Lower leg skin (tissue), 4 donors: Measurements from ENCODE around the gene STAC2. TPM values are rescaled to one million over a fixed set of nuclear protein-coding genes. Genes with fewer than 3 reads are reported as not detected.

ENCODE experiments used
- DNase-seq, 2 donors: peaks; one replicate each; pipeline ENCODE4 v3.0.0-alpha.2; 2019; ENCODE audit warnings: low spot score in 2 of 2
- H3K4me3 ChIP-seq: fragments of 200-600 bp; sonication (generic); 2 replicates; pipeline ENCODE4 v1.5.1; 2017; ENCODE audit warnings: mild to moderate bottlenecking, low read depth; ENCODE audit not compliant: poor library complexity, severe bottlenecking
- POLR2A ChIP-seq, 2 donors: fragments of 450-650 bp; IDR thresholded peaks; one replicate each; pipeline ENCODE4 v1.6.1; 2016 to 2017; ENCODE audit warnings: antibody characterized with exemption in 2 of 2, mild to moderate bottlenecking in 1 of 2, moderate library complexity in 1 of 2
- WGBS, 2 donors: methylation state at CpG; one replicate each; pipeline ENCODE4 v1.1.5; 2018; 5-methylcytosine and 5-hydroxymethylcytosine counted together
- intact Hi-C: fragments of 100-400 bp; cut with DNase I; formaldehyde crosslinking; loops from one replicate; pipeline ENCODE4 v1.15.0; 2023; ENCODE audit warnings: low total_unique reads
- total RNA-seq, 4 donors: library from RNA; depleted of rRNA; stranded (reverse); fragments of >200 nt; gene quantifications; one replicate each; pipeline ENCODE4 v1.1.0, GENCODE V29; 2016
- TF ChIP-seq, protein P1 (sequence below), 3 donors: fragments of 450-650 bp; IDR thresholded peaks; one replicate each; pipeline ENCODE4 v1.5.1; 2016; ENCODE audit warnings: antibody characterized with exemption in 3 of 3, mild to moderate bottlenecking in 3 of 3, moderate library complexity in 2 of 3

The STAC2 gene
- 10 to 100 TPM in 2 of 4 donors, 1 to 10 TPM in 2; 2.3 to 35.6 (median 10.8) TPM for total RNA-seq

DNA sequence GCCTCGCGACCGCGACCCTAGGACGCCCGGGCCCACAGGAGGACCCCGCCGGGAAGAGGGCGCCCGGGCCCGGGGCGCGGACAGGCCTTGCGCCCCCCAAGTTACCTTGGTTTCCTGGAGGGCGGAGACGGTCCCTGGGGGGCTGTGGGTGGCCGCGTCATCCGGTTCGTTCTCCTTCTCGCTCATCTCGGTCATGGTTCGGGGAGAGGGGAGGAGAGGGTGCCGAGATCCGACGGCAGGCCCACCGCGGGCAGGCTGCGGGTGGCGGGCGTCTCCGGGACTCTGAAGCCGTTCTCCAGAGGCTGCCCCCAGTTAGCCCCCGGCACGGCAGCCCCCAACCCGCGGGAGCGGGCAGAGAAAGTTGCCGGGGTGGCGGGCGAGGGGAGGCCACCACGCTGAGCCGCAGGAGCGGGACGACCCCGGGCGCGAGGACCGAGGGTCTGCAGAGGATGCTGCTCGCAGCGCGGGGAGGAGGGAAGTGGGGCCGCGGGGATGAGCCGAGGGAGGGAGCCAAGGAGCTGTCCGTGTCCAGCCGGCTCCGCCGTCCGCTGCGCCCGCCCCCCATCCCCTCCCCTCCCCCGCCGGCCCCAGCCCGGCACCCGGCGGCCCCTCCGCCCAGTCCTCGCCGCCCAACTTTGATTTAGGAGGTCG lies at the start of gene STAC2:
Gene STAC2, minus strand, starts transcription at position 638 of the 651 bp plus-strand sequence. Its CDS starts 443 bp downstream, at position 195.
- intact Hi-C loops, result no loop called here
- 1% methylated on average over 16 to 45 of the region's 71 CpGs for WGBS, 2 donors
- no peak for TF ChIP-seq POLR2A (IDR thresholded peaks at IDR 0.05)
- TF ChIP-seq, protein P1, sequence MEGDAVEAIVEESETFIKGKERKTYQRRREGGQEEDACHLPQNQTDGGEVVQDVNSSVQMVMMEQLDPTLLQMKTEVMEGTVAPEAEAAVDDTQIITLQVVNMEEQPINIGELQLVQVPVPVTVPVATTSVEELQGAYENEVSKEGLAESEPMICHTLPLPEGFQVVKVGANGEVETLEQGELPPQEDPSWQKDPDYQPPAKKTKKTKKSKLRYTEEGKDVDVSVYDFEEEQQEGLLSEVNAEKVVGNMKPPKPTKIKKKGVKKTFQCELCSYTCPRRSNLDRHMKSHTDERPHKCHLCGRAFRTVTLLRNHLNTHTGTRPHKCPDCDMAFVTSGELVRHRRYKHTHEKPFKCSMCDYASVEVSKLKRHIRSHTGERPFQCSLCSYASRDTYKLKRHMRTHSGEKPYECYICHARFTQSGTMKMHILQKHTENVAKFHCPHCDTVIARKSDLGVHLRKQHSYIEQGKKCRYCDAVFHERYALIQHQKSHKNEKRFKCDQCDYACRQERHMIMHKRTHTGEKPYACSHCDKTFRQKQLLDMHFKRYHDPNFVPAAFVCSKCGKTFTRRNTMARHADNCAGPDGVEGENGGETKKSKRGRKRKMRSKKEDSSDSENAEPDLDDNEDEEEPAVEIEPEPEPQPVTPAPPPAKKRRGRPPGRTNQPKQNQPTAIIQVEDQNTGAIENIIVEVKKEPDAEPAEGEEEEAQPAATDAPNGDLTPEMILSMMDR (IDR thresholded peaks at IDR 0.05), result no peak
- no peak within 1 kb of the TSS for H3K4me3 ChIP-seq
- no peak for DNase-seq

GRCh38 chr17:39271546-39271945 lies 45.8 kb upstream of the STAC2 start:
- TF ChIP-seq, protein P1 (IDR thresholded peaks at IDR 0.05), result no peak
- no peak overlapping the region for H3K4me3 ChIP-seq

DNA sequence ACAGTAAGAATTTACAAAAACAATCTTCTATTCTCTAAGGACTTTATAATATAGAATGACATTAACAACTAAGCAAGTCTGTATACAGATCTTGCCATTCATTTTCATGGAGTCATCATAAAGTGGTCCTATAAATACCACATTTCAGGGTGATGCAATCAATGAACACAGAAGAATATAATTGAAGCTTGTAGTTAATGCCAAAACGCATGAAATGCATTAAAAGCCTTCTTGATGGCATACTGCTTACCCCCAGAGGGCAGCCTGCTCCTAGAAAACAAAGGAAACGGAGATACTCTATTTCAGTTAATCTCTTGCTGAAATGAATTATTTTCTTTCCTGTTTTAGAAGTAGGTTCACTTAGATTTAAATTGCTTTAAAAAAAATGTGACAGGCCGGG lies 45.2 kb upstream of the STAC2 start:
- intact Hi-C loops, result no loop called here
- no peak for DNase-seq

More at GRCh38 chr17:39271546-39271945, 45.8 kb upstream of the STAC2 start:
- 97 to 98% methylated on average over 3 of the region's 3 CpGs for WGBS, 2 donors
- intact Hi-C loops, result no loop called here
- no peak for DNase-seq

GRCh38 chr17:39264119-39264518 lies 38.4 kb upstream of the STAC2 start:
- H3K4me3 ChIP-seq, result no peak overlapping the region
- DNase-seq, result no peak
- 70 to 75% methylated on average over 5 of the region's 5 CpGs for WGBS, 2 donors
- intact Hi-C loops, result no loop called here
- TF ChIP-seq POLR2A (IDR thresholded peaks at IDR 0.05), result no peak
- TF ChIP-seq, protein P1 (IDR thresholded peaks at IDR 0.05), result no peak

More for the DNA sequence above, 45.2 kb upstream of the STAC2 start:
- H3K4me3 ChIP-seq, result no peak overlapping the region
- 37 to 40% methylated on average over 3 of the region's 3 CpGs for WGBS, 2 donors
- TF ChIP-seq POLR2A (IDR thresholded peaks at IDR 0.05), result no peak
- TF ChIP-seq, protein P1 (IDR thresholded peaks at IDR 0.05), result no peak

DNA sequence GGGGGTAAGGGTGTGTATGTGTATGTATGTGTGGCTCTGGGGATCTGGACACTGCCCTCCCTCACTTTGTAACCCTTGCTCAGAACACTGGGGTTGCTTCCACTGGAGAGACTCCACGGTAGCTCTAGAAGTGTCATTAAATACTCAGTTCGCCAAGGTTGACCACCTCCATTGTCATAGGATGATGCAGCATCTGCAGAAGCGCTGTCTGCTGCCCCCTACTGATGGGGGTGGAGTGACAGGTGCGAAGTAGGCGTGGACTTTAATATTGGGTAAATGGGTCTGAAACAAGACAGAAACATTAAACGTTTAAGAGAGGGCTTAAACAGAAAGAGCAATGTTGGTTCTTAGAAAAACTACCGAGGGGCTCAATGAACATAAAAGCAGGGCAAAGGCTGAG lies 35.5 kb upstream of the STAC2 start:
- no peak for TF ChIP-seq POLR2A (IDR thresholded peaks at IDR 0.05)
- TF ChIP-seq, protein P1 (IDR thresholded peaks at IDR 0.05), result no peak
- intact Hi-C loops, result no loop called here
- DNase-seq, result no peak
- 82 to 86% methylated on average over 7 of the region's 7 CpGs for WGBS, 2 donors
- H3K4me3 ChIP-seq, result no peak overlapping the region
